Stimulated activated CD8-positive, alpha-beta memory T cell treated with anti-CD3 and anti-CD28 coated beads, Interleukin-4, amount 100 ng/mL, for 24 hours (primary cell): ENCODE data around the gene FHIT.

ENCODE experiments used
- DNase-seq: peaks from one replicate; pipeline ENCODE4 v3.0.0-alpha.2; 2020; ENCODE audit warnings: low read depth

The FHIT gene

DNA sequence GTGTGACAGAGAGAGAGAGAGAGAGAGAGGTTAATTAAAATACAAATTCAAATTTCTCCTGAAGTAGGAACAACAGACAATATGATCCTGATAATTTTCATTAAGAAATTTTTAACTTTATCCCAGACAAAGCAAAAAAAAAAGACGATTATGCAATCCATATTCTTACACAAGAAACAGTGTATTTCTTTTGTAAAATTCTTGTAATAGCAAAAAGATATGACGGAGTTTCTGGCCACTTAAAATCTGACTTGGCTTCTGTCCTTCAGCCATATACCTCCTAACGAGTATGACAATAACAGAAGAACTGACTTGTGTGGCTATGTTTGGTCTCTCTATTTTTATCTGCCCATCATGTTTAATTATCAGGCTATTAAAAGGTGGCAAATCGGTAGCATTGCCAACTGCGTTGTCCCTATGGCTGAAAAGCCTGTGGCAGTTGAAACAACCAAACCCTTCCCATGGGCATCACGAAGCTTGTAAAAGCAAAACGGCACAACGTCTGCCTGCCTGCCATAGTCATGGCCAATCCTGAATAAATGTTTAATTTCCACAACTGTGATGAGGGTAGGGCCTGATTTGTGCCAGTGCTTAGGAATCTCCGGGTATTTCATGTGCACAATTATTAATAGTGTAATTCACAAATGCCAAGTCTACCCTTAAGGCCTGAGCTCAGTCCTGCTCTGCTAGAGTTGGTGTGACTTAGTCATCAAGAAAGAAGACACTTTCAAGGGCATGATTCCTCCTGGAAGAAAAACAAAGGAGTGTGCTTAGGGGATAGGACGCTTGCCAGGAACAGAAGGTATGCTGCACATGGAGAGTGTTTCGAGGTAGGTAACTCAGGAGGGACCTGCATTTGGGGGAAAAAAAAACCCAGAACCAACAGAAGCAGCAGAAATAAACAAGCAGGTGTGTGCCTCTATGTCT is 1090.2 kb downstream of the FHIT start:
- DNase-seq = no peak

DNA sequence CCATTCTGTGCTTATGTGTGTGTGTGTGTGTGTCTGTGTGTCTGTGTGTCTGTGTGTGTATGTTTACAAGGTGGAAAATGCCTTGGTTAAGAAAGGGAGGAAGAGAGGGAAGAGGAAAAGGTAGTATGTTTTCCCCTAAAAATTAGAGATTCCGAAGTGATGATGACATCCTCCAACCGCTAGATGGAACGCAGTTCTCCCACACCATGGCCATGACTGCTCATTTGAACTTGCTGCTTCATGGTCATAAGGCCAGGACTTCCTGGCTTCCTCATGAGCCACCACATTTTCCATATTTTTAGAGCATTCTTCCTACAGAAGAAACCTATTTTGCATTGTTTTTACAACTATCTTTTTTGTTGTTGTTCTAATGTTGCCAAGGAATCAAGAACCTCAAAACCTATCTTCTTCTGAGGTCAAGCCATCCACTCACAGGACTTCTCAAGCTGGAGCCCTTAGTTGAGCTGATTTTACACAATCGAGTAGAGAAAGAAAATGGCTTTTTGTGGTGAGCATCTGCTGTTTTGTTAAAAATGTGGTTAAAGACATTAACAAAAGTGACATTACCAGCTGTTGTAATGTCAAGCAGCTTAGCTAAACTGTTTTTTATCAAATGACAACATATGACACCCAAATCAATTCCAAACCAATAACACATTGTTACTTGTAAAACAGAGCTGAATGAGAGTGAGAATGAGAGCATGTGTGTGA is 1091.0 kb downstream of the FHIT start:
- DNase-seq = no peak

DNA sequence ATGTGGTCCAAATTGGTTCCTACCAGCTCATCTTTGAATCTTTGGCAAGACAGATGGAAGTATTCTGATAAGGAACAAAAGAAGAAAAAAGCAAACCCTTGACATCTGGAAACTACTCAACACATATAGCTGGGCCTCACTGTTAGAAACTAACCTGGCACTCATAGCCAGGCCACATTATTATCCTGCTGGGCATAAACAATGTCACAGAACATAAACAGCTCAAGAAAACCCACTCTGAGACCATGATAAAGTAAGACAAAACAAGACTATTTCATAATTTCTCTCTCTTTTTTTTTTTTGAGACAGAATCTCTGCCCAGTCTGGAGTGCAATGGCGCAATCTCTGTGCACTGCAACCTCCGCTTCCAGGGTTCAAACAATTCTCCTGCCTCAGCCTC is 1093.2 kb downstream of the FHIT start:
- no peak for DNase-seq

DNA sequence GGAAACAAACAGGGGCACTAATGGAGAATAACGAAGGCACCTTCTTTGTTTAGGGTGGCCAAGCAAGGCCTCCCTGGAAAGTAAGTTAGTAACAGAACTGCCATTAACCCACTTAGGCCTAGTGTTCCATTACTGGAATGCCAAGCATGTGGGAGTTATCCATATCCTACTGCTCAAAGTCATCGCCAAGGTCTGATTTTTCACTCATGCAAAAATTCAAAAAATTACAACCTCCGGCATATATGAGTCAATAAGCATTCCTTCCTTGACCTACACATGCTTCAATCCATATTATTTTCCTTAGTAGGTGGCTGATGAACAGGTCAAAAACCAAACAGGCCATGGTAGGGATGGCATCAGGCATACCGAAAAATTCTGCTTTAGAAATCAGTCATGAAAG is 1097.2 kb downstream of the FHIT start:
- DNase-seq = no peak

DNA sequence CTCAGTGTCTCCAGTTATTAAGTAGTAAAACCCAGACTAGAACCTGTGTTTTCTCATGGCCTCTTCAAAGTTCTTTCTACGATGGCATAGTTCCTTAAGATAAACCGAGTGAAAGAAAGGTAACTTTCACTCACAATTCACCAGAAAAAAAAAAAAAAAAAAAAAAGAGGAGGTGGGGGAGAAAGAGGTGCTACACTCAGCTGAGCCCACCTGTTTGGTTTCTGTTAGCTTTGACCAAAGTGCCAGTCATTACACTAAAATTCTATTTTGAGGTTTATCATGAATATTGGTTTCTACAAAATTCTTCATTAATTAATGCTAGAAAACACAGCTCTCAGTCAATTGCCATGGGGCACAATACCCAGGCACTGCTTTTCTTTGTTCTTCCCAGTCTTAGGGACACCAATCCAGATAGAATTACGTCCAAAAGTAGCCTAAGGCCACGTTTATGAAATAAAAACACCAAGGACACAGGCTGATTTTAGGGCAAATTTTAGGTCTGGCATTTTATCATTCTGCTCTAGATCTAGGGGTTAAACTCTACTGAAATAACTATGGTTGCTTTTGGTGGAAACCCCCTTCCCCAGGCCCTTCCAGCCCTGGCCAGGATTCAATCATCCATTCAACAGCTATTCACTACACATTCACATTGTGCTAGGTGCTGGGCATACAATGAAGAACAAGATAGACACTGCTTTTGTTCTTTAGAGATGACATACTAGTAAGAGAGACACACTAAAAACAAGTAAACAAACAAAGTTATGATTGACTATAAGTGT is 1097.8 kb downstream of the FHIT start:
- no peak for DNase-seq

DNA sequence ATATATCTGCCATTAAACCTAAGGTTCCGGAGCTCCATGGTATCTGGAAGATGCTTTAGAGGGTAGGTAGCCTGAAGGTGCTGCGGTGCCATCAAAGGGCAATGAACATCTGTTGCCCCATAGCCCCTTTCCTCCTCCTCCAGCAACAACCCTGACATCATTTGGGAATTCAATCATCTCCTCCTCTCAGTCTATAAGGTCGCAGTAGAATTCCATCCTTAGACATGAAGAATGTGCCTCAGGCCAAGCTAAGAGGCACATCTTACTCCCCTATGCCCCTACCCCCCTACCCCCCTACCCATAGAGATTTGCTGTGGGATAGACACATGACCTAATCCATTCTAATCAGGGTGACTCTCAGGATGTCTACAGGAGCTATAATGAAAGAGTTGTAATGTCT is 1101.8 kb downstream of the FHIT start:
- no peak for DNase-seq

DNA sequence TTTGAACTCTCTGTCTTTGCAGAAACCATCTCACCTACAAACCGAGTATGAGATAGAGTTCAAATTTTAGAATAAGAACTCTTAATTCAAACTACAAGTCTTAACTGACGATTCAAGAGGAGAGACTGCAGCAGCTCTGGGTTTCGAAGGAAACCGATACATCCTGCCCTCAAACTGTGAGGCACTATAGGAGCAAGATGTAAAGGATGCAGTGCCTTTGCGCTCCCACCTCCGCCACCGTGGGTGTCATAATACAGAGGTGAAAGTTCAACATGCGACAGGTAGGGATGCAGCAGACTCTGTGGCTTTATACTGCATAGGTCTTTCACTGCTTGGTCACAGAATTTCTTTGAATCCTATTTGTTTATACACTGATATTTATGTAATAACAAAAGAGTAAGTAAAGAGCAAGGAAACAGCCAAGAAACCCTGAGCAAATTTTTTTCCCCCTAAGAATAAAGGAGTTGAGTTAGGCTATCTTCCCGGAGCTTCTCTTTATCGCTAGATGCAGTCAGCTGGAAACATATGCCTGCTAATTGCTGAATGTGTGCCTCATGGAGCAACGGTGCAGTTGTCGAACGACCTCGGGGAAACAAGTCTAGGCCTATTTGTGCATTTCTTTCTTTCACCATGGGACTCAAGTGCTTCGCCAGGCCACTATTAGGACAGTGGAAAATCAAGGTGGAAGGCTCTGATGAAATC is 1103.9 kb downstream of the FHIT start:
- no peak for DNase-seq

DNA sequence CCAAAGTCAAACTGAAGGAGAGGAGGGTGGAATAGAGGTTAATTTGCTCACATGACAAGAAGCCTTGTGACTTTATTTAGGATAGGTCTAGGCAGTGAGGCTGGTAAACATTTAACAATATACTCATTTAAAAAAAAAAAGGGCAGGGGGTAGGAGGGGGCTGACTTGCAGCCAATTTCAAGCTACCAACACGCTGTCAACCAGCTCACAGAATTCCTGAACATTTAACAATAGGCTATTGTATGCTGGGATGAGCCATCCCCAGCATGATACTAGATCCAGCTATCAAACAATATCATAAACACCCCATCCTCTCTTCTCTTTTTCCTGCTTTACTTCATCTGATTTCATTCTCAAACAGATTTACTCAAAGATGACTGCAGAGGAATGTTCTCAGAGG is 1105.1 kb downstream of the FHIT start:
- no peak for DNase-seq

DNA sequence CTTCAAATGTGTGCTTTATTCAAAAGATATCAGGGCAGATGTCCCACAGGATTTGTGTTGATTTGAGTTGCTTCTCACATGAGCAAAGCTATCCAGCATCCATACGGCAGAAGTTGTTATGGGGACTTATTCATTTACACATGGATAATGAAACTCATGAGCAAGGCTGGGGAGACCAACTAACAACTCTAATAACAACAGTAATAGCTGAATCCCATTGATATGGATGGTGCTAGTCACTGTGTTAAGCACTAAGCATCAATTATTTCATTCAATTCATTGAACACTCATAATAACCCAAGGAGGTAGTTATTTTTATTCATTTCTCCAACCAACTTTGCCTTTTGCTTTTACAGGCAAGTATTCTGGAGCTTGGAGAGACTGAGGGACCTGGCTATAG is 1107.2 kb downstream of the FHIT start:
- no peak for DNase-seq

DNA sequence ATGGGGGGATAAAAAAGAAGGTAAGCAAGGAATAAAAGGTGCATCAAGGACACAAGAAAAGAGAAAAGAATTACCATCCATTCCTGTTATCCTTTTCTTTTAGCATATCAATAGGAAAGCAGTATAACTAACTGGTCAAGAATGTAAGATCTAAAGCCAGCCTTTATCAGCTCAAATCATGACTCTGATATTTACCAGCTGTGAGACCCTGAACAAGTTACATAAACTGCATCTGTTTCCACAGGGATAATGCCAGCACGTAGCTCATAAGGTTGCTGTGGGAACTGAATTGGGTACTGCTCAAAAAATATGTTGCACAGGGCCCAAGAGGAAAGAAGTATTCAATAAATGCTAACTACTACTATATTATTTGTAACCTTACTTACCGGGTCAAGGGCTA is 1109.2 kb downstream of the FHIT start:
- no peak for DNase-seq

DNA sequence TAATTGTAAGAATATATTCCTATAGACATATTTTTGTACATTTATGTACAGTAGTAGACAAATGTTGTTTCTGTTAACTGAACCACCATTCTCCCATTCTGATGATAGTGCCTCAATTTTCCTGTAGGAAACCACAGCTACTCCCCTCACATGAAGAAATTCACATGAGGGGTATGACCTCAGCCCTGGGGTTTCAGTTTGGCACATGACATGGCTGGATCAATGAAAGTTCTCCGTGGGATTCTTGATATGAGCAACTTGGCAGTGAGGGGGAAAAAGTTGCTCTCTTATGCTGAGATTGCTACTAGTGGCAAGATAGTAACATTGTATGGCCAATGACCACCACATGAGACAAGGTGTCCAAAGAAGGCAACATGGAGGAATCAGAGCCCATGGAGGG is 1111.1 kb downstream of the FHIT start:
- DNase-seq = no peak

DNA sequence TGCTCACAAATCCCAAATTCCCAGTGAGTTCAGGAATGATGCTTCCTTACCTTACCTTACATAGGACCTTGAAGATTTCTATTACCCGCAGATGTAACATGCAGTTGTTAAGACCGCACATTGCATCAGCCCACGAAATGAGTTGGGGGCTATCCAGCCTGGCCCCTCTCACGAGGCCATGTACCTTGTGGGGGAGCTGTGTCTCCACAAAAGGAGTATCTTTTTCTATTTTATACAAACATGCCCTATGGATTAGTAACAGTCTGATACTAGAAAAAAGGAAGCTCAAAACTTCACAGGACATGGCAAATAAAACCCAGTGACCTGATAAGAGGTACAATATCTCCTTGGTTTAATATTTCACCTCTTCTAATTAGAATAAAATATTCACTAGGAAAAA is 1114.7 kb downstream of the FHIT start:
- no peak for DNase-seq

DNA sequence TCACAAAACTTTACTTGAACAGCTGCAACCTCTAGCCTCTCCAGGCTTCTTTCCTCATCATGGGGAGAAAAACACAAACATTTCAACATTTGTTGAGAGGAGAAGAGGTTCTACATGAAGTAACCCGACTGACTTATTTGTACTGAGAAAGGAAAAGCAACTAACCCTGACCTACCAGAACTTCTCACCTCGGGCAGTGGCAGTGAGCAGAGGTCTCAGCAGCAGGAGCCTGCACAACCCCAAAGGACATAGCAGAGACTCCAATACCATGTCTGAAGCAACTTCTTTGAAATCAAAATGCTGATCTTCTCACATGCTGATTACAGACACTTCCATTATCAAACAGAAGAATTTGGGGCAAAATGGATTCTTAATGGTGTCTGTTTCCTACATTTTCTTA is 1115.8 kb downstream of the FHIT start:
- DNase-seq = no peak

DNA sequence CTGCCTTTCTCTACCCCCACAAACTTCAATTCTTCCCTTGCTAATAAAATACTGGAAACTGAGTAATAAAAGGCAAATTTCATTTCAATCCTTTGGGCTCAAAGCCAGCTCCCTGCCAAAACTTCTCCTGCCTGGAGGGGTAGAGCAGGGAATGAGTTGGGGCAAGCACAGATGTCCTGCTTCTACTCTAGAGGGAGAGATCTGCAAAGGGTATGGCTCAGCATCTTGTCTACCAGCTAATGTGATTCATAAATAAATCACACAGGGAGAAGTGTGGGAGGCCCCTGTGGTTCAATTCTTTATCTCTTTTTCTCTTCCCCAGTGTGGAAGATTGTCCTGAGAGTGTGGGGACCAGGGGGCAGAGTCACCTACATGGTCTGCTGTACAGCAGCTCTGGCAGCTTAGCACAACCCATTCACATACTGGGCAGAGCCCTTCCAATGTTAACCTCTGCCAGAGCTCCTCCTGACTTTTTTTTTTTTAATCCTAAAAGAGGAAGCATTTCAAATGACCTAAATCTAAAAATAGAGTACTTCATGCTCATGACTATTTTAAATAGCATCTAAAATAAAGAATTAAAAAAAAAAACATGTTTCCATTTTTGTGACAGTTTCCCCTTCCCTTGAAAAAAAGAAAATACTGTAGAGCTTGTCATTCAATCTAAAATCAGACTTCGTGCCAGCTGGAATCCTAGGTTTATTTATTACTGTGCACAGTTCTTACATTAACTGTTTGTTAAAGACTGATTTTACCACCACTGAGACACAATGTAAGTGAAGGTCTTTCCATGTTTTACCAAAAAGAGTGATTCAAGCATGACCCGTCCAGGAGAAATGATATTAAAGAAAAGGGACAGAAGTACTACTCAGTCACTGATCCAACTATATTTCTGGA is 1117.7 kb downstream of the FHIT start:
- DNase-seq = no peak

DNA sequence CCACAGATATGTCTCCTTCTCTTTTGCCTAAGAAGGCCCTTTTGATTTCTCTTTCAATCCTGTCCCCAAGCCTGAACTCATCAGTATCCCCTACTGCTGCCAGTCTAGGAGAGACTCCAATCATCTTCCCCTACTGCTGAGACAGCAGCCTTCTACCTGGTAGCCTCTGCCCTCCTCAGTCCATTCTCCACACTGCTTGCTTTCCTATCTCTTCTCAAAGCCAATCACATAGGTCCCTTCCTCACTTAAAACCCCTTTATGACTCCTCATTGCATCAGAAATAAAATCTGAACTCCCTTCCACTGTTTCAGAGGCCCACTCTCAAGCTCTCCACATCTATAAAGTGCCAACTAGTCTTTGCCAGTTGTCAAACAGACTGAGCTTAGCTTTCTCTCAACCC is 1119.6 kb downstream of the FHIT start:
- DNase-seq = no peak

DNA sequence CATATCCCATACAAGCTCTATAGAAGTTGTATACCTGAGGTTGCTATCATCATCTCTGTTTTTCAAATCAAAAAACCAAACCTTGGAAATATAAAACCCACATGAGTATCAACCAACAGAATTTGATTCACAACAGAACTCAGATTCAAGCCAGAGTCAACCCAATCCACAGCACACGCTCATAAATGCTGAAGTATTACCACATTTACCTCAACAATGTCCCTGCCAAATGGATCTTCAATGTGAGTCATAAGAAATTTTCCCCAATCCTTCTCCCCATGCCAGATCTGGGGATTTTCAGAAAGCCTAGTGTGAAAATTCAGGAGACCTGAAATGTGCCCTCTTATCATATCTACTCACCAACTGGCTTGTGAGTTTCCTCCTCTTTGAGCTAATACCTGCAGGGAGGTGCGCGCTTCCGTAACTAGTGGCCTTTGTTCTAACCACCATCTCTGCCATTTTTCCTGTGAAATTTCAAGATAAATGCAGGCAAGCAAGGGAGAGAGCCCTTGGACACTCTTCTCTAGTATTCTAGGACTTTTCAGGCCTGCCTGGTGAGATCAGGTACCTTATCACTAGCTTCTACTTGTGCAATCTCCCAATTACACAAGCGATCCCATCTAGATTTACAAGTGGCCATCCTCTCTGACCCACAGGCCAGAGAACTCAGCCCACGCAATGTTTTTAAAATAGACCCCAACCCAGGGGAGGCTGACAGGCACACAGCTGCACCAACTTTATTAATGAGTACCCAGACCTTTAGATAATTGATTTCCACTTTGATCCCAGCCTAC is 1124.5 kb downstream of the FHIT start:
- DNase-seq = no peak

DNA sequence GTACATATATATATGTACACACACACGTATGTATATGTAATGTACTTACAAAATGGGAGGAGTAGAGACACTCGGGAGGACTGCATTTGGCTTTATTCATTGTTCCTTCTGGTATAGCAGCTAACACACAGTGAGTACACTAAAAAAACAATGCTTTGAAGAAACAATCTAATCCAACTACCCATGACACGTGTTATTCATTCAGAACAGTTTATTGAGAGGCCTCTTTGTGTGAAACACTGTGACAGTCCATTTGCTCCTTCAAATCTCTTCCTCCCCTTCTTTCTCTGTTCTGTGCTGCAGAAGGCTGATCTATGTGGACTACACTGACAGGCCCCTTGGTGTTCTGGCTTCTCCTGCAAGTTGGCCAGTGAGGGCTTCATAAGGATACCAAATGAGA is 1125.6 kb downstream of the FHIT start:
- no peak for DNase-seq

DNA sequence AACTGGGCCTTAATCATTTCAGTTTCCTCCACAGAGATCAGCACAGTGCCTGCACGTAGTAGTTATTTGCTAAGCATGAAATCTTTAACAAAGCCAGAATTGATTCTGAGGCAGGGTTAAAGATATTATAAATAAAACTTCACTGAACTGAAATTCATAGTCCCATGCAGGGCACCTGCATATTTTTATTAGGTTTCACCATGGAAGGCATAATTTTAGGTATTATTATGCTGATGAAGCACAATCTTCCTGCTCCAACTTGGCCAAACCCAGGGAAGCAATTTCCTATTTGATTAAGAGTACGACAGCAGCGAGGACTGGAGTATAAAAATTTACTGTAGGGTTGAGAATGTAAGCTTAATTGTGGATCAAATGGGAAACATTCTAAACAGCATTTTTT is 1131.0 kb downstream of the FHIT start:
- DNase-seq = no peak

DNA sequence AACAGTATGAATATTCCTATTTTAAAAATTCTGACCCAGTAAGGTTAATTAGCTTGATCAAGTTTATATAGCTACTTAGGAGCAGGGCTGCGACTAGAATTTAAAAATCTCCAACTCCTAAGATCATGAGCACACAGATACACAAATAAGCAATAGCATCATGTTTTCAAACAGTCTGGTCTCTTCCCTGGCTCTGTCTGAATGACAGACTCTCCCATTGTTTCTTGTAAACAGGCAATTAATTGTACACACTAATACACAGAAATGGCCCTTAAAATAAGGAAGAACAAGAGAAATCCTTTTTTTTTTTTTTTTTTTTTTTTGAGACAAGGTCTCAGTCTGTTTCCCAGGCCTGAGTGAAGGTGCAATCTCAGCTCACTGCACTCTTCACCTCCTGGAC is 1137.1 kb downstream of the FHIT start:
- no peak for DNase-seq

DNA sequence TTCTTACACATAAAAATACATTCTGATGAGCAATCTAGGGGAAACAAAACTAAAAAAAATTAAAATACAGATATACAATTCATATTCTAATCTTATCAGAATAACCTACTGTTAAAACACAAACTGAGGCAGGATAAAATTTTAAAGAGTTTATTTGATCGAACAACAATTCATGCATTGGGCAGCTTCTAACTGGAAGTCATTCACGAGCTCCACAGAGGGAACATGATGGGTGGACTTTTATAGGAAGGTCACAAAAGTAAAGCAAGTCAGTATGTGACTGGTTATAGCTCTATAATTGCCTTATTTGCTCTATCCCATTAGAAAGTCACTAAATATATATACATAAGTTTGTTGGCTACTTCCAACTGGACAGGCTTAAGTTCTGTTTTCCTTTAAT is 1144.0 kb downstream of the FHIT start:
- DNase-seq = no peak
